ENCODE results near the gene OCA2.

OCA2 gene

DNA sequence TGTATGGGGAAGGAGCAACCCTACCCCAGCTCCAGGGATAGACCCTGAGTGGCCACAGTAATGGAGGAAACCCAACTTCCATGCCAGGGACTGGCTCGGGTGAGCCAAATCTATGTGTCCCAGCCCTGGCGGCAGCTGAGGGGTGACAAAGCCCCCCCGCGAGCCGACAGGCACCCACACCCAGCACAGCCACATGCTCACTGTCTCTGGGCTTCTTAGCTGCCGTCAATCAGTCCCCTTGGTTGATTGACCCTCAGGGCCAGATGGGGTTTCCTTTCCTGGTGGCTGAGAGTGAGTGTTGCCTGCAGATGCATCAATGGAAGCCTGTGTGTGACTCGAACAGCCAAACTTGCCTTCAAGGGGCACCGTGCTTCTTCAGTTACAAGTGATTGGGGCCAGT is 2.1 kb upstream of the OCA2 start:
- peaks cover 11% of the 10 kb centered on the region for H3K4me1 ChIP-seq (ENCODE audit: insufficient read depth, insufficient read length)
- H3K27me3 ChIP-seq (ENCODE audit: insufficient read depth, insufficient read length), result peaks cover 64% of the 10 kb centered on the region
- DNase-seq (ENCODE audit: low read depth, low spot score), result no peak
- TF ChIP-seq SUZ12 (IDR thresholded peaks at IDR 0.05; ENCODE audit: extremely low read depth, insufficient read depth, insufficient read length) (no peak), YY1 (IDR thresholded peaks at IDR 0.05; ENCODE audit: insufficient read depth, insufficient read length) (no peak), ZNF274 (IDR thresholded peaks at IDR 0.05; ENCODE audit: low read depth, low read length) (no peak)
- H3K36me3 ChIP-seq (ENCODE audit: insufficient read depth, insufficient read length, low read length), result no peaks in the 10 kb centered on the region
- no peak overlapping the region for H3K4me3 ChIP-seq (ENCODE audit: insufficient read length, low read depth)
- no peaks in the 10 kb centered on the region for H3K9me3 ChIP-seq (ENCODE audit: insufficient read depth, low read length)
- no peak overlapping the region for H3K9ac ChIP-seq (ENCODE audit: insufficient read length, low read depth)

DNA sequence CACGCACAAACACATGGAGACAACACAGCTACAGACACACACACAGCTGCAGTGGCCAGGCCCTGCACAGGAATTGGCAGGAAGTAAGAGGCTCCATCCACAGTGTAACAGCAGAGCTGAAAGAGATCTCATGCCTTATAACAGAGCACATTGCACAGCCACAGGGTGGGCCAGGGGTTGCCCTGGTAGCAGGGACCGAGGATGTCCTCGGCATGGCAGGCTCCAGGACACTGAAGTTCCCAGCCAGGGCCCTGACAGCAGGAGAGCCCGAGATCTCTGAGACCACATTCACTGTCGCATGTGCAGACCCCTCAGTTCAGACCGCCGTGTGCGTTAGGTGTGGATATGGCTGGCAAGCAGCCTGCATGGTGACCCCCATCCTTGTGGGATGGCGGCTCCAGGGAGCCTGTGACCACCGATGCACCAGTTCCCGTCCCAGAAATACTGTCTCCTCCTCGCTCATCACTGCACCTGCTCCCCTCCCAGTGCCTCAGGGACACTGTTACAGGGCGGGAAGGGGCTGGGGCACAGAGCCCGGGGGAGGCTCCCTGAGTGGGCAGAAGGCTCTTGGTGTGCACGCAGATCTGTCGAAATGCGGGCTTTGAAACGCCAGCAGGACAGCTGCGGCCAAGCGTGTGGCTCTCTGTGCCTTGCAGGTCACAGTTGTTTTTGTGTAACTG is 1.5 kb upstream of the OCA2 start:
- Histone ChIP-seq H3K4me1 (ENCODE audit: insufficient read depth, insufficient read length) (peaks cover 11% of the 10 kb centered on the region), H3K9ac (ENCODE audit: insufficient read length, low read depth) (no peak overlapping the region), H3K4me3 (ENCODE audit: insufficient read length, low read depth) (no peak overlapping the region), H3K27me3 (ENCODE audit: insufficient read depth, insufficient read length) (peaks cover 60% of the 10 kb centered on the region), H3K36me3 (ENCODE audit: insufficient read depth, insufficient read length, low read length) (no peaks in the 10 kb centered on the region), H3K9me3 (ENCODE audit: insufficient read depth, low read length) (no peaks in the 10 kb centered on the region)
- no peak for TF ChIP-seq YY1 (IDR thresholded peaks at IDR 0.05; ENCODE audit: insufficient read depth, insufficient read length)
- TF ChIP-seq SUZ12 (IDR thresholded peaks at IDR 0.05; ENCODE audit: extremely low read depth, insufficient read depth, insufficient read length), result no peak
- TF ChIP-seq ZNF274 (IDR thresholded peaks at IDR 0.05; ENCODE audit: low read depth, low read length), result no peak
- DNase-seq (ENCODE audit: low read depth, low spot score), result no peak

DNA sequence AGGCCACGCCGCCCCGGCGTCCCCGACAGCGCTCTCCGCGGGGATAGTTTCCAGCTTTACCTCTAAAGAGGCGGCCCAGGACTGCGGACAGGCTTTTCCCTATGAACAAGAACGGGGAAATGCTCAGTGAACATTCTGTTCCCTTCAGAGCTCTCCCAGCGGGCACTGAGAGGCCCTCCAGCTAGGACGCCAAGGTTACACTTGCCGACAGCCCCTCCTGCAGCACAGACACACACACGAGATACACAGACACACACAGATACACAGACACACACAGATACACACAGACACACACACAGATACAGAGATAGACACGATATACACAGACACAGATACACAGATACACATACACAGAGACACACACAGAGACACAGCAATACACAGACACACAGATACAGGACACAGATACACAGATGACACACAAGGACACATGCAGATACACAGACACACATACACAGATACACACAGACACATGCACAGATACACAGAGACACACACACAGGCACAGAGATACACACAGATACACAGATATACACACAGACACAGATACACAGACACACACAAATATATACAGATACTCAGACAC is 533 bp upstream of the OCA2 start:
- Histone ChIP-seq H3K9me3 (ENCODE audit: insufficient read depth, low read length) (no peaks in the 10 kb centered on the region), H3K9ac (ENCODE audit: insufficient read length, low read depth) (no peak overlapping the region), H3K36me3 (ENCODE audit: insufficient read depth, insufficient read length, low read length) (no peaks in the 10 kb centered on the region), H3K4me1 (ENCODE audit: insufficient read depth, insufficient read length) (peaks cover 8% of the 10 kb centered on the region), H3K27me3 (ENCODE audit: insufficient read depth, insufficient read length) (peaks cover 62% of the 10 kb centered on the region), H3K4me3 (ENCODE audit: insufficient read length, low read depth) (no peak overlapping the region)
- TF ChIP-seq YY1 (IDR thresholded peaks at IDR 0.05; ENCODE audit: insufficient read depth, insufficient read length), result no peak
- TF ChIP-seq ZNF274 (IDR thresholded peaks at IDR 0.05; ENCODE audit: low read depth, low read length), result no peak
- TF ChIP-seq SUZ12 (IDR thresholded peaks at IDR 0.05; ENCODE audit: extremely low read depth, insufficient read depth, insufficient read length), result no peak
- DNase-seq (ENCODE audit: low read depth, low spot score), result no peak

DNA sequence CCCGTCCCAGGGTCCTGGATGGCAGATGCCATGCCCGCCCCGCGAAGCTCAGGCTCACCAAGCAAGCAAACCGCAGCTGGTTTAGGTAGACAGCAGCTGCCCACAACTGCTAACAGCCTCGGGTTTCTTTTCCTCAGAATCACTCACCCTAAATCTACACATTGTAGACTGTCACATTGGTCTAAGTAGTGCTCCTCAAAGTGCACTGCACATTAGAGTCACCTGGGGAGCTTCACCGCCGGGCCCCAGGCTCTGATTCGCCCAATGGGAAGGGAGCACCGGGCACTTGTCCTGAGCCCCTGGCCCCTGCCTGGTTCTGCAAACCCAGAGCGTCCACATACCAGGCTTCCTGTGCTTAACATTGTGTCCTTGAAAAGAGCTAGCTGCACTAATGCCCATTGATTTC is 752 bp downstream of the OCA2 start:
- Histone ChIP-seq H3K4me1 (ENCODE audit: insufficient read depth, insufficient read length) (peaks cover 8% of the 10 kb centered on the region), H3K27me3 (ENCODE audit: insufficient read depth, insufficient read length) (peaks cover 75% of the 10 kb centered on the region), H3K4me3 (ENCODE audit: insufficient read length, low read depth) (no peak overlapping the region), H3K36me3 (ENCODE audit: insufficient read depth, insufficient read length, low read length) (no peaks in the 10 kb centered on the region), H3K9me3 (ENCODE audit: insufficient read depth, low read length) (no peaks in the 10 kb centered on the region), H3K9ac (ENCODE audit: insufficient read length, low read depth) (peak overlapping the region; percentile 21)
- DNase-seq (ENCODE audit: low read depth, low spot score), result no peak
- TF ChIP-seq ZNF274 (IDR thresholded peaks at IDR 0.05; ENCODE audit: low read depth, low read length), result no peak
- TF ChIP-seq YY1 (IDR thresholded peaks at IDR 0.05; ENCODE audit: insufficient read depth, insufficient read length), result no peak
- TF ChIP-seq SUZ12 (IDR thresholded peaks at IDR 0.05; ENCODE audit: extremely low read depth, insufficient read depth, insufficient read length), result no peak

DNA sequence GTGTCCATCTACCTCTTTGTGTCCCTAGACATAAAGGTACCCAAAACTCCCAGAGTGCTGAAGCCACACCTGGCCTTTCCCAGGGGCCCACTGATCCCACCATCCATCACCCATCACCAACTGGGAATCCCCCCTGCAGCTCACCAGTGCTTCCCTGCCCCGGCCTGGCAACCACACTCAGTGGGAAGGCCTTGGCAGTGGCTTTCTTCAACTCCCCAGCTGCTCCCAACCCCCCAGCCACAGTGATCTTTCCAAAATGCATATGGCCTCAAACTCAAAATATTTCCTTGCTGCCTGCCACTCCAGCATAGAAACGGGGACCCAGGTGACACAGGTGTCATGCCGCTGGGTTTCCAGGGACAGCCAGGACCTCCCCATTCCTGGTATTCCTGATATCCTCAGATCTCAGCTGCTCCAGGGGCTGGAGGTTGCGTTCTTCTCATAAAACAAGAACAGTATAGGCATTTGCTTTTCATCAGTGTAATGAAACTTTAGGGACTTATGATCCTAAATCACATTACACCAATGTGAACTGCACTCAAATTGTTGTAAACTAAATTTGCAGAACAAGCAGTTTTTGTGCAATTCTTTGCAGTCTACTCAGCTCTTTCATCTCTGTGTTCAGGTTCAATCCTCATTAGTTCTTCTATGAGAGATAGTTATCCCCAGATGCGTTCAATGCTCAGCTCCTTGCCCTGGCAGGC is 1.3 kb downstream of the OCA2 start:
- Histone ChIP-seq H3K9ac (ENCODE audit: insufficient read length, low read depth) (peak overlapping the region; percentile 21), H3K27me3 (ENCODE audit: insufficient read depth, insufficient read length) (peaks cover 75% of the 10 kb centered on the region), H3K9me3 (ENCODE audit: insufficient read depth, low read length) (no peaks in the 10 kb centered on the region), H3K4me1 (ENCODE audit: insufficient read depth, insufficient read length) (peaks cover 8% of the 10 kb centered on the region), H3K36me3 (ENCODE audit: insufficient read depth, insufficient read length, low read length) (no peaks in the 10 kb centered on the region), H3K4me3 (ENCODE audit: insufficient read length, low read depth) (no peak overlapping the region)
- no peak for DNase-seq (ENCODE audit: low read depth, low spot score)
- TF ChIP-seq SUZ12 (IDR thresholded peaks at IDR 0.05; ENCODE audit: extremely low read depth, insufficient read depth, insufficient read length), result no peak

DNA sequence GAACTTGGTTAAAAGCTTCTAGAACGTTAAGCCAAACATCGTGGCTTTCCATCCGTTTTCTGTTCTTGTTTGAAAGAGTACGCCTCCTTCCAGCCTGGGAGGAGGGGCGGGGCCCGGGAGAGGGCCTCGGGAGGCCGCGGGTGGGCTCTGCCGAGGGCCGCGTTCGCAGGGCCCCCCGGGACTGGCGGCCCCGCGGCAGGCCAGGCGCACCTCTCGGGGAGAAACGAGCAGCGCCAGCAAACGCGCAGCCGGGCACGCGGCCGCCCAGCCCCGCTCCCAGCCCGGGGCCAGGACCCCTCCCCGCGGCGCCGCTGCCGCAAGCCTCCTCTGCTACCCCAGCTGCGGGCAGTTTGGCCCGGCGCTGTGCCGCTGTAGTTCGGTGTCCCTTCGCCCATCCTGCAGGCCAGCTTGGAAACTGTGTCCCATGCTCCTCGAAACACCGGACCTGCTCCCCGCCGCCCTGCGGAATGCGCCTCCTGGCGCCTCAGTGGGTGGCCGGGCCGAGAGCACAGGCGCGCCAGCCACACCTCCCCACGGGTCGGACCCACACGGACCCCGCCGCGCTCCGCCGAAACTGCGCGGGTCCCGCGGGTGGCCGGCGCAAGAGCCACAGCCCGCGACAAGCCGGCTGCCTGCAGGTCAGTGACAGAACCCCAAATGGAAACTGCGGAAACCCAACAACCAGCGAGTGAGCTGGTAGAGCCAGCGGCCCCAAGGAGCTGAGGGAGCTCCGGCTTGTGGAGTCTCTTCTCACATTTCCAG is 2.3 kb downstream of the OCA2 start:
- H3K36me3 ChIP-seq (ENCODE audit: insufficient read depth, insufficient read length, low read length), result no peaks in the 10 kb centered on the region
- peak overlapping the region; percentile 57 for H3K9ac ChIP-seq (ENCODE audit: insufficient read length, low read depth)
- no peaks in the 10 kb centered on the region for H3K9me3 ChIP-seq (ENCODE audit: insufficient read depth, low read length)
- peak overlapping the region; percentile 49 for H3K4me3 ChIP-seq (ENCODE audit: insufficient read length, low read depth)
- peak; percentile 52 for TF ChIP-seq SUZ12 (IDR thresholded peaks at IDR 0.05; ENCODE audit: extremely low read depth, insufficient read depth, insufficient read length)
- TF ChIP-seq ZNF274 (IDR thresholded peaks at IDR 0.05; ENCODE audit: low read depth, low read length), result no peak
- no peak for DNase-seq (ENCODE audit: low read depth, low spot score)
- peaks cover 8% of the 10 kb centered on the region for H3K4me1 ChIP-seq (ENCODE audit: insufficient read depth, insufficient read length)
- peaks cover 73% of the 10 kb centered on the region for H3K27me3 ChIP-seq (ENCODE audit: insufficient read depth, insufficient read length)

DNA sequence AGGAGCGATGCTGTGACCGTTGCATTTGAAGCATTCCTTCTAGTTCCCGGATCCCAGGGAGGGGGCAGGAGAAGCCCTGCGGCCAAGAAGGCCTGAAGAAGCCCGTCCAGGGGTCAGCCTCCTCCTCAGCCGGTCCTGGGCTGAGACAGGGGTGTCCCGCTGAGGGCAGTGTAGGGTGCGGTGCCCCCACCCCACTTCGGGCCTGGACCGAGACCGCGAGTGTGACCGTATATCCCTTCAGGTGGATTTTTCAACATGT is 2.8 kb downstream of the OCA2 start:
- DNase-seq (ENCODE audit: low read depth, low spot score), result no peak
- TF ChIP-seq SUZ12 (IDR thresholded peaks at IDR 0.05; ENCODE audit: extremely low read depth, insufficient read depth, insufficient read length) (no peak), ZNF274 (IDR thresholded peaks at IDR 0.05; ENCODE audit: low read depth, low read length) (no peak), YY1 (IDR thresholded peaks at IDR 0.05; ENCODE audit: insufficient read depth, insufficient read length) (no peak)
- peaks cover 68% of the 10 kb centered on the region for H3K27me3 ChIP-seq (ENCODE audit: insufficient read depth, insufficient read length)
- H3K4me3 ChIP-seq (ENCODE audit: insufficient read length, low read depth), result peak overlapping the region; percentile 49
- H3K9me3 ChIP-seq (ENCODE audit: insufficient read depth, low read length), result peaks cover 3% of the 10 kb centered on the region
- H3K4me1 ChIP-seq (ENCODE audit: insufficient read depth, insufficient read length), result peaks cover 8% of the 10 kb centered on the region
- no peaks in the 10 kb centered on the region for H3K36me3 ChIP-seq (ENCODE audit: insufficient read depth, insufficient read length, low read length)
- peak overlapping the region; percentile 57 for H3K9ac ChIP-seq (ENCODE audit: insufficient read length, low read depth)

Data from NT2/D1 (cell line).